Measurements from ENCODE around the gene CELSR1.

CELSR1 gene

DNA sequence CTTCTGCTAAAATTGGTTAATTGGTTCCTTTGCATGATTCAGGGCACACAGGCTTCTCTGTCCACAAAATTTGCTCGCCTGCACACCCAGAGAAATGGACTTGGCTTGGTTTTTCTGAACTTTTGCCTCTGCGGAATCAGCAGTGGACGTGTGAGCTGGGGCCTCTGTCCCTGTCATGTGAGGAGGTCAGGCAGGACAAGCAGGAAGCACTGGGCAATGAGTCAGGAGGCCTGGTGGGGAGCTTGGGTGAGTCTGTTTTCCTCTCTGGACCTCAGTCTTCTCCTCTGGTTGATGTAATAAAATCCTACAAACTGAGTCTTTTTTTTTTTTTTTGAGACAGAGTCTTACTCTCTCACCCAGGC, 10.4 kb upstream of the CELSR1 start:
- Histone ChIP-seq H3K9me3 (ENCODE audit: control insufficient read depth, insufficient read depth, low read length) (no peaks in the 10 kb centered on the region), H3K27me3 (ENCODE audit: control insufficient read depth, insufficient read depth, low read length) (no peaks in the 10 kb centered on the region), H3K27ac (ENCODE audit: low read length) (no peak overlapping the region), H3K36me3 (ENCODE audit: control insufficient read depth, insufficient read depth, low read length) (no peaks in the 10 kb centered on the region), H3K4me1 (ENCODE audit: control insufficient read depth, insufficient read depth, low read length) (no peaks in the 10 kb centered on the region), H3K4me3 (ENCODE audit: low read length) (no peak overlapping the region)
- DNase-seq (ENCODE audit: low read depth, low spot score), result no peak
- no CpG with 5 or more reads among the region's 3 CpGs for WGBS (ENCODE audit: insufficient coverage, insufficient read length)

- WGBS (ENCODE audit: insufficient coverage, insufficient read length), result no CpG with 5 or more reads among the region's 21 CpGs
- Histone ChIP-seq H3K27me3 (ENCODE audit: control insufficient read depth, insufficient read depth, low read length) (no peaks in the 10 kb centered on the region), H3K4me3 (ENCODE audit: low read length) (no peak overlapping the region), H3K27ac (ENCODE audit: low read length) (no peak overlapping the region), H3K36me3 (ENCODE audit: control insufficient read depth, insufficient read depth, low read length) (no peaks in the 10 kb centered on the region), H3K4me1 (ENCODE audit: control insufficient read depth, insufficient read depth, low read length) (no peaks in the 10 kb centered on the region), H3K9me3 (ENCODE audit: control insufficient read depth, insufficient read depth, low read length) (no peaks in the 10 kb centered on the region)
- no peak for DNase-seq (ENCODE audit: low read depth, low spot score)
These were observed 9.9 kb upstream of the CELSR1 start for GRCh38 chr22:46547179-46547882.

DNA sequence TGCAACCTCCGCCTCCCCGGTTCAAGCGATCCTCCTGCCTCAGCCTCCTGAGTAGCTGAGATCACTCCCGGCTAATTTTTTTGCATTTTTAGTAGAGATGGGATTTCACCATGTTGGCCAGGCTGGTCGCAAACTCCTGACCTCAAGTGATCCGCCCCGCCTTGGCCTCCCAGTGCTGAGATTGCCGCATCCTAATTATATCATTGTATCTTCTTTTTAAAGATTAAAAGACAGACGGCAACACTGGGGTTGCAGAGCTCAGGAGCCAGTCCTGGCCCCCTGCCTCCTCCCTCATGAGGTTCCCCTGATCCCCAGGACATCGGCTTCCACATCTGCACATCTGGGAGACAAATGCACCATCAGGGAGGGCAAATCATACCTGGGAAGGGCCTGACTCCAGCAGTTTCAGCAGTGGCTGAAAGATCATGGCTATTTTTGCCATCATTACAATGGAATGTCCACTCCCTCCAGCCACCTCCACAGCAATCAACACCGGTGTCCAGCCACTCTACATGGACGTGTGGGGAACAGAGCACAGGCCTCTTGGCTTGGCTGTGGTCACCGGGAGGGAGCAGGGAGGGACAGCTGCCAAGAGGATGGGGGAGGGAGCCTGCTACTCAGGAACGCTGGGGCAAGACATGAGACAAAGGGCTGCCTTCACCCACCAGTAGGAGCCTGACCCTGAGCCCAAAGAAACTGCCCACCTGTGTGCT, 9.2 kb upstream of the CELSR1 start:
- no CpG with 5 or more reads among the region's 14 CpGs for WGBS (ENCODE audit: insufficient coverage, insufficient read length)
- no peak overlapping the region for H3K4me3 ChIP-seq (ENCODE audit: low read length)
- H3K4me1 ChIP-seq (ENCODE audit: control insufficient read depth, insufficient read depth, low read length), result no peaks in the 10 kb centered on the region
- H3K9me3 ChIP-seq (ENCODE audit: control insufficient read depth, insufficient read depth, low read length), result no peaks in the 10 kb centered on the region
- no peak for DNase-seq (ENCODE audit: low read depth, low spot score)
- no peaks in the 10 kb centered on the region for H3K36me3 ChIP-seq (ENCODE audit: control insufficient read depth, insufficient read depth, low read length)
- H3K27ac ChIP-seq (ENCODE audit: low read length), result no peak overlapping the region
- H3K27me3 ChIP-seq (ENCODE audit: control insufficient read depth, insufficient read depth, low read length), result no peaks in the 10 kb centered on the region

- DNase-seq (ENCODE audit: low read depth, low spot score), result no peak
- no peaks in the 10 kb centered on the region for H3K27me3 ChIP-seq (ENCODE audit: control insufficient read depth, insufficient read depth, low read length)
- H3K27ac ChIP-seq (ENCODE audit: low read length), result no peak overlapping the region
- H3K4me1 ChIP-seq (ENCODE audit: control insufficient read depth, insufficient read depth, low read length), result no peaks in the 10 kb centered on the region
- no CpG with 5 or more reads among the region's 10 CpGs for WGBS (ENCODE audit: insufficient coverage, insufficient read length)
- no peaks in the 10 kb centered on the region for H3K9me3 ChIP-seq (ENCODE audit: control insufficient read depth, insufficient read depth, low read length)
- no peak overlapping the region for H3K4me3 ChIP-seq (ENCODE audit: low read length)
- H3K36me3 ChIP-seq (ENCODE audit: control insufficient read depth, insufficient read depth, low read length), result no peaks in the 10 kb centered on the region
These were observed 7.8 kb upstream of the CELSR1 start for GRCh38 chr22:46545086-46545792.

DNA sequence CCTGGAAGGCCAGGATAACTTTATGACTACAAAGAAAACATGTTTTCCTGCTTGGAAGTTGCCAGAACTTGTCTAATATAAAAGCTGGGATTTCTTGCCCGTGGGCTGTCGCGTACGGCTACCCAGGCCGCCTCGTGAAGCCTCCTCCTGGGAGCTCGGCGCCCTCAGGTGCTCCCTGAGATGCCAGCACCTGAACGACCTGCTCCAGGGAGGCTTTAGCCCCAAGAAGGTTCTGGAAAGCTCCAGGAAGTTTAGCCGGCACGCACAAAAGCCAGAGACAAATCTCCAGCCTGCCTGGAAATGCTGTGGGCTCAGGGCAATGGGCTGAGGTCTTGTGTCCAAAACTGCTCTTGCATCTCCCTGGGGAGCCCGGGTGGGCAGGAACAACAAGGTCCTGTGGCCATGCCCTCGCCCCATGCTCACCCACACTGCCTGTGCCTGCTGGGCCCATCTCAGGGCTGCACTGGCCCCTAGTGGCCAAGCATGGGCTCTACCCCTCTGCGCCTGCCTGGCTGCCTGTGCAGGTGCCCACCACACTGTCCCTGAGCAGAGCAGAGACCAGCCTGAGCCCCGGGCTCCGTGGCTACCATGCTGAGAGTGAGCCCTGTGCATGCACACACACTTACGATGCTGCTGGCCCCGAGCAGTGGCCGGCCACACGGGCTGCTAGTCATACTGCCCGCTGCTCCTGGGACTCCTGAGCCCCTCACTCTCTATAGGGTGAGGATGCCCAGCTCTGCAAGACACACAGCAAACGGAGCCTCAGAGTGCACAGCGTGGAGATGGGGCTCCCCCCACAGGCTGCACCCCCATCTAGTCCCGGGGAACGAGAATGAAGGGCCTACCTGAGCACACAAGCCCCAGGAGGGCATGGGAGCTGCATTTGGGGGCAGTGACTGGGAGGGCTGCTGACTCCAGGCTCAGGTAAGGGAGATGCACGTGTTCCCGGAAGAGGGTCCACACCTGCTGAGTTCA, 4.9 kb upstream of the CELSR1 start:
- Histone ChIP-seq H3K4me3 (ENCODE audit: low read length) (no peak overlapping the region), H3K36me3 (ENCODE audit: control insufficient read depth, insufficient read depth, low read length) (no peaks in the 10 kb centered on the region), H3K4me1 (ENCODE audit: control insufficient read depth, insufficient read depth, low read length) (no peaks in the 10 kb centered on the region), H3K27ac (ENCODE audit: low read length) (no peak overlapping the region), H3K9me3 (ENCODE audit: control insufficient read depth, insufficient read depth, low read length) (no peaks in the 10 kb centered on the region), H3K27me3 (ENCODE audit: control insufficient read depth, insufficient read depth, low read length) (peaks cover 8% of the 10 kb centered on the region; the same call in 1 of the 2 replicates)
- DNase-seq (ENCODE audit: low read depth, low spot score), result no peak
- no CpG with 5 or more reads among the region's 27 CpGs for WGBS (ENCODE audit: insufficient coverage, insufficient read length)

DNA sequence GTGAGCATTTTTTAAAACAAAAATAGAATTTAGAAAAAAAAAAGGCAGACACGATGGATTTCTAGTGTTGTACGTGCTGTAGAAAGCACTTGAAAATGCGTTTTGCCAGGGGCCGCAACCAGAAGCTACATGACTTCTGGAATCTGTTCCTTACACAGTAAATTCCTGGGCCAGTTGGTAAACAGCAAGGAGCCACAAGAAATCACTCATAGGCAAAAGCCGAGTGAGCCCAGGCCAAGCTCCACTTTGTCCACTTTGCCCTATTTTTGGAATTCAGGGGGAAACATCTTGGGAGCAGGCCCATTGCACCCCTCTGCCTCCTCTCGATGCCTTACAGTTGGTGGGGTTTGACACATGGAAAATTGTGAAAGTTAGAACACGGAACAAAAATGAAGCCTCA, 4.1 kb upstream of the CELSR1 start:
- DNase-seq (ENCODE audit: low read depth, low spot score), result no peak
- Histone ChIP-seq H3K4me1 (ENCODE audit: control insufficient read depth, insufficient read depth, low read length) (no peaks in the 10 kb centered on the region), H3K36me3 (ENCODE audit: control insufficient read depth, insufficient read depth, low read length) (no peaks in the 10 kb centered on the region), H3K27me3 (ENCODE audit: control insufficient read depth, insufficient read depth, low read length) (peaks cover 8% of the 10 kb centered on the region; the same call in 1 of the 2 replicates), H3K4me3 (ENCODE audit: low read length) (no peak overlapping the region), H3K9me3 (ENCODE audit: control insufficient read depth, insufficient read depth, low read length) (no peaks in the 10 kb centered on the region), H3K27ac (ENCODE audit: low read length) (no peak overlapping the region)
- WGBS (ENCODE audit: insufficient coverage, insufficient read length), result no CpG with 5 or more reads among the region's 7 CpGs

- Histone ChIP-seq H3K27ac (ENCODE audit: low read length) (no peak overlapping the region), H3K4me1 (ENCODE audit: control insufficient read depth, insufficient read depth, low read length) (no peaks in the 10 kb centered on the region), H3K36me3 (ENCODE audit: control insufficient read depth, insufficient read depth, low read length) (no peaks in the 10 kb centered on the region; the same call in 1 of the 2 replicates), H3K9me3 (ENCODE audit: control insufficient read depth, insufficient read depth, low read length) (no peaks in the 10 kb centered on the region), H3K4me3 (ENCODE audit: low read length) (no peak overlapping the region), H3K27me3 (ENCODE audit: control insufficient read depth, insufficient read depth, low read length) (peaks cover 12% of the 10 kb centered on the region; the same call in 1 of the 2 replicates)
- DNase-seq (ENCODE audit: low read depth, low spot score), result no peak
- WGBS (ENCODE audit: insufficient coverage, insufficient read length), result no CpG with 5 or more reads among the region's 5 CpGs
These were observed 3.5 kb upstream of the CELSR1 start for GRCh38 chr22:46540874-46541273.

GRCh38 chr22:46539169-46539568, 1.7 kb upstream of the CELSR1 start:
- no peaks in the 10 kb centered on the region for H3K4me1 ChIP-seq (ENCODE audit: control insufficient read depth, insufficient read depth, low read length)
- H3K4me3 ChIP-seq (ENCODE audit: low read length), result no peak overlapping the region
- H3K27ac ChIP-seq (ENCODE audit: low read length), result no peak overlapping the region
- DNase-seq (ENCODE audit: low read depth, low spot score), result no peak
- peaks cover 14% of the 10 kb centered on the region; the same call in 1 of the 2 replicates for H3K27me3 ChIP-seq (ENCODE audit: control insufficient read depth, insufficient read depth, low read length)
- no peaks in the 10 kb centered on the region; the same call in 1 of the 2 replicates for H3K36me3 ChIP-seq (ENCODE audit: control insufficient read depth, insufficient read depth, low read length)
- no peaks in the 10 kb centered on the region for H3K9me3 ChIP-seq (ENCODE audit: control insufficient read depth, insufficient read depth, low read length)
- WGBS (ENCODE audit: insufficient coverage, insufficient read length), result no CpG with 5 or more reads among the region's 9 CpGs

GRCh38 chr22:46538814-46539160, 1.4 kb upstream of the CELSR1 start:
- no peaks in the 10 kb centered on the region for H3K4me1 ChIP-seq (ENCODE audit: control insufficient read depth, insufficient read depth, low read length)
- no peak overlapping the region for H3K27ac ChIP-seq (ENCODE audit: low read length)
- H3K4me3 ChIP-seq (ENCODE audit: low read length), result no peak overlapping the region; the same call in 1 of the 2 replicates
- H3K9me3 ChIP-seq (ENCODE audit: control insufficient read depth, insufficient read depth, low read length), result no peaks in the 10 kb centered on the region
- DNase-seq (ENCODE audit: low read depth, low spot score), result no peak
- WGBS (ENCODE audit: insufficient coverage, insufficient read length), result no CpG with 5 or more reads among the region's 13 CpGs
- H3K27me3 ChIP-seq (ENCODE audit: control insufficient read depth, insufficient read depth, low read length), result peaks cover 14% of the 10 kb centered on the region; the same call in 1 of the 2 replicates
- H3K36me3 ChIP-seq (ENCODE audit: control insufficient read depth, insufficient read depth, low read length), result peaks cover 1% of the 10 kb centered on the region; the same call in 1 of the 2 replicates
